Inflammatory macrophage treated with lipopolysaccharide for 1 hour (primary cell): ENCODE measurements around the gene TBXT.
"Not testable (repeated sequence)": the region's sequence is repeated elsewhere in the genome, so short reads cannot be mapped to it uniquely, and the experiment has no call there.

Experiments used
- DNase-seq, 2 donors: peaks; one replicate each; pipeline ENCODE4 v3.0.0-alpha.2; 2020 to 2022

TBXT gene

GRCh38 chr6:166169549-166170421 lies 2.1 kb upstream of the TBXT start:
- DNase-seq = no peak

- DNase-seq = no peak
Measured at GRCh38 chr6:166168616-166169548, 1.2 kb upstream of the TBXT start.

- DNase-seq = no peak
Measured at GRCh38 chr6:166167258-166167731, 356 bp downstream of the TBXT start.

GRCh38 chr6:166166314-166167257 lies 1.1 kb downstream of the TBXT start:
- DNase-seq = no peak

GRCh38 chr6:166165558-166166313 lies 1.9 kb downstream of the TBXT start:
- DNase-seq = no peak

- DNase-seq = no peak
Measured at GRCh38 chr6:166162599-166163342, 4.9 kb downstream of the TBXT start.

- DNase-seq = no peak
Measured at GRCh38 chr6:166157930-166158617, 9.6 kb downstream of the TBXT start.

- DNase-seq = peak in 1 of 2 donors; percentile 5
Measured at GRCh38 chr6:166156942-166157341, 10.7 kb downstream of the TBXT start.

- DNase-seq = no peak
Measured at GRCh38 chr6:166153966-166154365, 13.7 kb downstream of the TBXT start.

GRCh38 chr6:166152660-166153059 lies 15.0 kb downstream of the TBXT start:
- no peak for DNase-seq

- no peak for DNase-seq
Measured at GRCh38 chr6:166151798-166152197, 15.9 kb downstream of the TBXT start.

GRCh38 chr6:166145751-166146150 lies 21.9 kb downstream of the TBXT start:
- DNase-seq = no peak

GRCh38 chr6:166143011-166143410 lies 24.6 kb downstream of the TBXT start:
- no peak for DNase-seq

GRCh38 chr6:166127624-166128472 lies 39.8 kb downstream of the TBXT start:
- no peak for DNase-seq

- not testable (repeated sequence) for DNase-seq
Measured at GRCh38 chr6:166123115-166123514, 44.5 kb downstream of the TBXT start.

- no peak for DNase-seq
Measured at GRCh38 chr6:166121726-166122125, 45.9 kb downstream of the TBXT start.

GRCh38 chr6:166119116-166119911 lies 48.3 kb downstream of the TBXT start:
- DNase-seq = no peak

GRCh38 chr6:166115609-166116008 lies 52.0 kb downstream of the TBXT start:
- no peak for DNase-seq
